Peyer's patch (tissue), 4 donors: ENCODE measurements around the gene CACNA2D2. TPM values are rescaled to one million over a fixed set of nuclear protein-coding genes. Genes with fewer than 3 reads are reported as not detected.

Experiments used
- DNase-seq, 3 donors: peaks; one replicate each; pipeline ENCODE4 v3.0.0-alpha.2; 2017 to 2019
- H3K27ac ChIP-seq, 4 donors: fragments of 200-600 bp; sonication (generic); one replicate each; pipeline ENCODE4 v1.5.1; 2016 to 2019
- H3K27me3 ChIP-seq, 2 donors: fragments of 200-600 bp; sonication (generic); one replicate each; pipeline ENCODE4 v1.5.1; 2019
- H3K36me3 ChIP-seq, 3 donors: fragments of 200-600 bp; sonication (generic); one replicate each; pipeline ENCODE4 v1.5.1; 2016 to 2019
- H3K4me1 ChIP-seq, 4 donors: fragments of 200-600 bp; sonication (generic); one replicate each; pipeline ENCODE4 v1.5.1; 2016 to 2019
- H3K4me3 ChIP-seq, 4 donors: fragments of 200-600 bp; sonication (generic); 1 replicate in 3 of 4; 2 replicates in 1 of 4; pipeline ENCODE4 v1.5.1; 2016 to 2019; ENCODE audit warnings: mild to moderate bottlenecking in 1 of 4
- H3K9me3 ChIP-seq, 4 donors: fragments of 200-600 bp; sonication (generic); one replicate each; pipeline ENCODE4 v1.5.1; 2016 to 2019; ENCODE audit warnings: mild to moderate bottlenecking in 1 of 4
- POLR2A ChIP-seq, 2 donors: fragments of 450-650 bp; IDR thresholded peaks; one replicate each; pipeline ENCODE4 v1.5.1; 2017; ENCODE audit warnings: antibody characterized with exemption in 2 of 2, mild to moderate bottlenecking in 2 of 2, moderate library complexity in 2 of 2
- total RNA-seq, 4 donors: library from RNA; depleted of rRNA; stranded (reverse); fragments of >200 nt; gene quantifications; one replicate each; pipeline ENCODE4 v1.1.0, GENCODE V29; 2016
- TF ChIP-seq, protein P1 (sequence below), 6 experiments: fragments of 450-650 bp in 4 of 6; fragments of 200-600 bp in 2 of 6; sonication (generic) in 1 of 6; IDR thresholded peaks; one replicate each; pipeline ENCODE4 v1.5.1; 2017 to 2019; ENCODE audit warnings: antibody characterized with exemption in 6 of 6, mild to moderate bottlenecking in 3 of 6, moderate library complexity in 1 of 6

The CACNA2D2 gene
- total RNA-seq, 4 donors from 2014 or later = 0.88 to 5.8 (median 1.2) TPM

DNA sequence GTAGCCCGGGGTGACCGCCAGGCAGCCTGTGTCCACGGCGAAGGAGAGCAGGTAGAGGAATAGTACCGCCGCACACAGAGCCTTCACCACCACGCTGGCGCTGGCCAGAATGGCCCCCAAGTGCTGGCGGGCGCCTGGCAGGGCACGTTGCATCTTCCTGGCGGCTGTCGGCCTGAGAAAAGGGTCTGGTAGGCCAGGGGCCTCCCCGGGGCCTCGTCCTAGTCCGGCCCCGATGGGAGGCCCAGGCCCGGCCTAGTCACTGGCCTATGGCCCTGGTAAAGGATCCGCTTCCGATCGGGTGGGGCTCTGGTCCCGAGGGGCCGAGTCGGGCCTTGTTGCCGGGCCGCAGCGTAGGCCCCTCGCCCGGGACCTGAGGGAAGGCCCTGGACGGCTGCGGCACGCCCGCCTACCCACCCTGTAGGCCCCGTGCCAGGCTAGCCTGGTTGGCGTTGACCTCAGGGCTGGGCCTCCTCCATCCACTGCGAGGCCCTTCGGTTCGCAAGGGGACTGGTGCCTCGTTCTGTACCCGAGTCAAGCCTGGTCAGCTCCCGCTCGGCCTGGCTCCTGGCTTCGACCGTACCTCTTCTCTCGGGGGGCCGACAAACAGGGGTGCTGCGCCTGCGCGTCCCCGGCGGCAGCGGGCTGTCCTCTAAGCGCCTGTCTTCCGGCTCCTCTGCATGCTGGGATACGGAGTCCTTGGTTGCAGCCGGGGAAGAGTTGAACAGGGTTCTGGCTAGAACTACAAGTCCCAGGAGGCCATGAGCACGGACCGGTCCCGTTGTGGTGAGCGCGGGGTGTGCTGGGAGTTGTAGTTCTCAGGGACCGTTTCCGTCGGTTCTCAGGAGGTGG is 144.3 kb downstream of the CACNA2D2 start, which contains the start of gene TMEM115:
Gene TMEM115, minus strand, starts transcription at position 611 of the 849 bp plus-strand sequence. Its CDS starts 458 bp downstream, at position 153.
- peak within 1 kb of the TSS; percentile 80 to 91 (median 86) for H3K27ac ChIP-seq
- H3K36me3 ChIP-seq = peaks cover 0 to 22% (median 0%) of the 10 kb centered on the region in 3 donors
- peak; percentile 64 to 79 for TF ChIP-seq POLR2A (IDR thresholded peaks at IDR 0.05)
- TF ChIP-seq, protein P1, sequence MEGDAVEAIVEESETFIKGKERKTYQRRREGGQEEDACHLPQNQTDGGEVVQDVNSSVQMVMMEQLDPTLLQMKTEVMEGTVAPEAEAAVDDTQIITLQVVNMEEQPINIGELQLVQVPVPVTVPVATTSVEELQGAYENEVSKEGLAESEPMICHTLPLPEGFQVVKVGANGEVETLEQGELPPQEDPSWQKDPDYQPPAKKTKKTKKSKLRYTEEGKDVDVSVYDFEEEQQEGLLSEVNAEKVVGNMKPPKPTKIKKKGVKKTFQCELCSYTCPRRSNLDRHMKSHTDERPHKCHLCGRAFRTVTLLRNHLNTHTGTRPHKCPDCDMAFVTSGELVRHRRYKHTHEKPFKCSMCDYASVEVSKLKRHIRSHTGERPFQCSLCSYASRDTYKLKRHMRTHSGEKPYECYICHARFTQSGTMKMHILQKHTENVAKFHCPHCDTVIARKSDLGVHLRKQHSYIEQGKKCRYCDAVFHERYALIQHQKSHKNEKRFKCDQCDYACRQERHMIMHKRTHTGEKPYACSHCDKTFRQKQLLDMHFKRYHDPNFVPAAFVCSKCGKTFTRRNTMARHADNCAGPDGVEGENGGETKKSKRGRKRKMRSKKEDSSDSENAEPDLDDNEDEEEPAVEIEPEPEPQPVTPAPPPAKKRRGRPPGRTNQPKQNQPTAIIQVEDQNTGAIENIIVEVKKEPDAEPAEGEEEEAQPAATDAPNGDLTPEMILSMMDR (IDR thresholded peaks at IDR 0.05) = no peak
- H3K4me1 ChIP-seq = peaks cover 0 to 37% (median 27%) of the 10 kb centered on the region in 4 donors
- peak; percentile 92 to 99 (median 98) for DNase-seq
- peak within 1 kb of the TSS; percentile 67 to 84 (median 69) for H3K4me3 ChIP-seq
- no peaks in the 10 kb centered on the region for H3K27me3 ChIP-seq
- no peaks in the 10 kb centered on the region for H3K9me3 ChIP-seq

DNA sequence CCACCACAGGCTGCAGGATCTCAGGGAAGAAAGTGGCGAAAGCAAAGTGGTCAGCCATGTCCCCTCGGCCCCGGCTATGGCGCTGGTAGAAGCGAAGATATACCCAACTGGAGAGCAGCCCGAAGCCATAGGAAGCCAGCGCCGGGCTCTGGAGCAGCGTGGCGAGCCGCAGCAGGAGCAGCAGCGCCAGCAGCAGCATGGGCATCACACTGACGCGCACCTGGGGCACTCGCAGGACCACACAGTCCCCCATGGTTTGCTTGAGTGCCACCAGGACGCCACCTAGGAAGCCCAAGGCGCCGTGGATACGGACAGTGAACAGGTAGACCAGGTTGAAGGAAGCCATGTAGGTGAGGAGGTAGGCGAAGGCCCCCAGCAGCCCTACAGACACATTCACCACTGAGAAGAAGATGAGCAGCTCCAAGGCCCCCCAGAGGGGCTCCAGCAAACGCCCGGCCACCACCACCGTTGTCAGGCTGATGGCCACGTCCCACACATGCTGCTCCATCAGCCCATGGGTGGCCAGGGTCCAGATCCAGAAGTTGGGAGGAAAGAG is 145.0 kb downstream of the CACNA2D2 start:
- no peaks in the 10 kb centered on the region for H3K27me3 ChIP-seq

DNA sequence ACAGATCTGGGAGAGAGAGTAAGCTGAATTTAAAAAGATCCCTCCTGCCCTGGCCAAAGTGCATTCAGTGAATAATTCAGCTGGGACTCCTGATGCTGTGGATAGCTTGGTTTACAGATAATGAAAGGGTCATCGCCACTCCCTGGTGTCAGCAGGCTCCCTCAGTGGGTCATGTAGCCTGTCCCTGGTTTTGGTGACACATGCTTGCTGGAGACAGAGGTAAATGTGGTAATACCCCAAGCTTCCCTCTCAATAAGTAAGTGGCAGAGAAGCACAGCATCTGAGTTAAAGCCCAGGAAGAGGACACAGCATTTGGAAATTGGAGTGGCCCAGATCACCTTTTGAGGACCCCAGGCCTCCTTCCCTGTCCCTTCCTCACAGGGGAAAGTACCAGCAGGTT is 146.0 kb downstream of the CACNA2D2 start:
- peak overlapping the region in 3 of 4 donors; percentile 0 to 66 (median 23) for H3K27ac ChIP-seq
- peaks cover 0 to 36% (median 27%) of the 10 kb centered on the region in 4 donors for H3K4me1 ChIP-seq
- no peaks in the 10 kb centered on the region for H3K27me3 ChIP-seq

More for the DNA sequence above, 145.0 kb downstream of the CACNA2D2 start:
- Histone ChIP-seq H3K27ac (peak overlapping the region; percentile 80 to 91 (median 86)), H3K9me3 (no peaks in the 10 kb centered on the region), H3K4me3 (peak overlapping the region; percentile 67 to 84 (median 69)), H3K36me3 (peaks cover 0 to 29% (median 0%) of the 10 kb centered on the region in 3 donors), H3K4me1 (peaks cover 0 to 36% (median 27%) of the 10 kb centered on the region in 4 donors)
- no peak for TF ChIP-seq POLR2A (IDR thresholded peaks at IDR 0.05)
- TF ChIP-seq, protein P1 (IDR thresholded peaks at IDR 0.05) = no peak
- no peak for DNase-seq

DNA sequence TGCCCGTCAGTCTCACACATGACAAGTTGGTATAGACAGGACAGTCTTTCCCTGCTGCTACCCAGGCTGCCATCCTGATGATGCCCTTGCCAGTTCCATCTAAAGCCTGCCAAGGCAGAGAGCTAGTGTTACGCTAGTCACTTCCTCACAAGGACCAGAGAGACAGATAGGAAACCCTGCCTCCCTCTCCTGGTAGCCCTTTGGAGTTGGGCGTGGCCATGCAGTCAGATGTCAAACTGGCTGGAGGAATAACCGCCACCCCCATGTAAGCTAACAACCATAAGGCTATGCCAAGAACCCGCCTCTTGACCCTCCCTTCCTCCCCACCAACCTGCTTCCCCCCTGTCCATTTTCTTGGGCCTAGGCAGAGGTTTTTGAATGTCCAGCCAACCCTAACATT is 146.9 kb downstream of the CACNA2D2 start:
- Histone ChIP-seq H3K4me3 (peak overlapping the region in 3 of 4 donors; percentile 3 to 84 (median 67)), H3K4me1 (peaks cover 0 to 41% (median 29%) of the 10 kb centered on the region in 4 donors), H3K27me3 (no peaks in the 10 kb centered on the region), H3K9me3 (no peaks in the 10 kb centered on the region), H3K36me3 (peaks cover 0 to 34% (median 0%) of the 10 kb centered on the region in 3 donors), H3K27ac (peak overlapping the region in 2 of 4 donors; percentile 56 to 66)
- DNase-seq = peak in 2 of 3 donors; percentile 78 to 87
- TF ChIP-seq POLR2A (IDR thresholded peaks at IDR 0.05) = no peak
- TF ChIP-seq, protein P1 (IDR thresholded peaks at IDR 0.05) = peak in 1 of 6 experiments; percentile 5

More for the DNA sequence above, 146.0 kb downstream of the CACNA2D2 start:
- TF ChIP-seq, protein P1 (IDR thresholded peaks at IDR 0.05) = no peak
- no peak for TF ChIP-seq POLR2A (IDR thresholded peaks at IDR 0.05)
- Histone ChIP-seq H3K4me3 (peak overlapping the region; percentile 67 to 84 (median 69)), H3K9me3 (no peaks in the 10 kb centered on the region), H3K36me3 (peaks cover 0 to 34% (median 0%) of the 10 kb centered on the region in 3 donors)
- DNase-seq = no peak

DNA sequence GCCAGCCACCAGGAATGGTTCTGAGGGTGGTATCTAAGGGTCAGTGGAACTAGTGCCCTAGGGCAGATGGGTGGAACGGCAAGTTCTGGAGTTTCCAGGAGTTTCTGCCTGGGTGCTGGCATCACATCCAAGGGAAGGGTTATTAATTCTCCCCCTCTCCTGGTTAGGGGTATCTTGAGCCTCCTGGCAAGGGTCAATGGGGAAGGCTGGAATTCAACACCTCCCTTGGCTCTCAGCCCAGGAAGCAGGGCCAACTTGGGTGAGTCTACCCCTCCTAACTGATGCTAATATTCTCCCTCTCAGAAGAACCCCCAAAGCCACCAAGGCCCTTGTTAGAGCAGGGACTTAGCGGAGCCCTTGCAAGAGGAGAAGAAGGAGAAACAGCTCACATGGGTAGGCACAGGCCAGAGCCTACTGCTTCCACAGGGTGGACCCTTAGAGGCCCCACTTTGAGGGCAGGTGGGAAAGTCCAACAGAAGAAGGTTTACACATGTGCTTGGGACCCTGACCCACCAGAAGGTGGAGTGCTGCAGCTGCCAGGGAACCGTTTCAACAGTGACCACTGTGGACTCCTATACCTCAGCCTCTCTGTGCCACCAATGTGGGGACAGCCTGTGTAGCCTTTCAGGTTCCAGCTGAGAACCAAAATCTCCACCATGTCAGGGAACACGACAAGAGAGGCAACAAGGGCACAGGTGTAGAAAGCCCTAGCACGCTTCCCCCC is 147.4 kb downstream of the CACNA2D2 start:
- TF ChIP-seq, protein P1 (IDR thresholded peaks at IDR 0.05) = no peak
- TF ChIP-seq POLR2A (IDR thresholded peaks at IDR 0.05) = no peak
- Histone ChIP-seq H3K9me3 (no peaks in the 10 kb centered on the region), H3K27me3 (no peaks in the 10 kb centered on the region), H3K4me3 (peak overlapping the region in 2 of 4 donors; percentile 67 to 84), H3K27ac (peak overlapping the region in 1 of 4 donors; percentile 66), H3K36me3 (peaks cover 0 to 34% (median 0%) of the 10 kb centered on the region in 3 donors), H3K4me1 (peaks cover 3 to 46% (median 34%) of the 10 kb centered on the region in 4 donors)
- no peak for DNase-seq
